Measurements from ENCODE around the gene SV2C. TPM values are rescaled to one million over a fixed set of nuclear protein-coding genes. Genes with fewer than 3 reads are reported as not detected.
"Not testable (repeated sequence)": the region's sequence is repeated elsewhere in the genome, so short reads cannot be mapped to it uniquely, and the experiment has no call there.

SV2C gene
- total and polyA plus RNA-seq, 8 donors, result 0.13 to 30.8 (median 1.4) TPM; not detected in 2

DNA sequence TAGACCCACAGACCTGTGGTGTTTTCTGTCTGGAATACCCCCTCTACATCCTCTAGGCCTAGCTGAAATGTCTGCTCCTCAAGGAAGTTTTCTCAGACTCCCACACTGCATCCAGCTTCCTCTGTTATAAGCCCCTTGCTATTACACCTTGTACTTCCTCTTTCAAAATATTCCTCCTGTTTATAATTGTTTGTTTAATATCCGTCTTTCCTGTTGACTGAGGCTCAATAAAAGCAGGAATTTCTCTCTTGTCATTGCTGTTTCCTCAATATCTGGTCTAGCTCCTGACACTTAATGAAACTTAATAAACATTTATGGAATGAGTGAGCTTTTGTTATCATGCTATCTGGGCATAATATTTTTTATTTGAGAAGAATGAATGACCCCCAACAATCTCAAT lies 285.8 kb downstream of the SV2C start:
- Histone ChIP-seq H3K36me3 (no peaks in the 10 kb centered on the region), H3K4me1 (peaks cover 7 to 10% (median 9%) of the 10 kb centered on the region in 4 donors), H3K9me3 (no peaks in the 10 kb centered on the region), H3K4me3 (no peak overlapping the region), H3K27ac (no peak overlapping the region), H3K27me3 (no peaks in the 10 kb centered on the region)
- intact Hi-C loops (cut with DNase I; ENCODE audit: low total_unique reads), result no loop called here
- WGBS, 5 donors, result 26 to 66% (median 56%) methylated on average over 1 of the region's 1 CpG
- no peak for DNase-seq
- TF ChIP-seq EP300 (IDR thresholded peaks at IDR 0.05), result no peak
- TF ChIP-seq CTCF (IDR thresholded peaks at IDR 0.05), result no peak
- TF ChIP-seq POLR2AphosphoS5 (IDR thresholded peaks at IDR 0.05), result no peak
- TF ChIP-seq POLR2A (IDR thresholded peaks at IDR 0.05), result no peak

- H3K4me1 ChIP-seq; H3K27ac ChIP-seq; intact Hi-C loops (cut with DNase I; ENCODE audit: low total_unique reads); H3K36me3 ChIP-seq; DNase-seq; H3K4me3 ChIP-seq; H3K27me3 ChIP-seq; H3K9me3 ChIP-seq: not testable (repeated sequence)
- WGBS, 5 donors, result 88 to 95% (median 92%) methylated on average over 7 to 8 of the region's 8 CpGs
Measured at GRCh38 chr5:76369668-76370067, 286.5 kb downstream of the SV2C start.

GRCh38 chr5:76371960-76372322 lies 288.8 kb downstream of the SV2C start:
- Histone ChIP-seq H3K4me3 (no peak overlapping the region), H3K36me3 (no peaks in the 10 kb centered on the region), H3K4me1 (peaks cover 7 to 8% (median 8%) of the 10 kb centered on the region in 4 donors), H3K27me3 (no peaks in the 10 kb centered on the region), H3K9me3 (no peaks in the 10 kb centered on the region), H3K27ac (no peak overlapping the region)
- TF ChIP-seq EP300 (IDR thresholded peaks at IDR 0.05), result no peak
- no peak for TF ChIP-seq POLR2A (IDR thresholded peaks at IDR 0.05)
- TF ChIP-seq POLR2AphosphoS5 (IDR thresholded peaks at IDR 0.05), result no peak
- TF ChIP-seq CTCF (IDR thresholded peaks at IDR 0.05), result no peak
- intact Hi-C loops (cut with DNase I; ENCODE audit: low total_unique reads), result no loop called here
- DNase-seq, result peak in 1 of 2 donors; percentile 18
- WGBS, 5 donors, result 17 to 41% (median 21%) methylated on average over 2 of the region's 2 CpGs

- H3K27me3 ChIP-seq, result no peaks in the 10 kb centered on the region
- H3K9me3 ChIP-seq, result no peaks in the 10 kb centered on the region
- no peak for TF ChIP-seq CTCF (IDR thresholded peaks at IDR 0.05)
- peak in 1 of 3 donors; percentile 13 for TF ChIP-seq POLR2AphosphoS5 (IDR thresholded peaks at IDR 0.05)
- 58 to 77% (median 66%) methylated on average over 11 of the region's 11 CpGs for WGBS, 5 donors
- intact Hi-C loops (cut with DNase I; ENCODE audit: low total_unique reads), result no loop called here
- no peak overlapping the region for H3K4me3 ChIP-seq
- peaks cover 7 to 8% (median 8%) of the 10 kb centered on the region in 4 donors for H3K4me1 ChIP-seq
- DNase-seq, result peak in 1 of 2 donors; percentile 48
- H3K27ac ChIP-seq, result no peak overlapping the region
- no peaks in the 10 kb centered on the region for H3K36me3 ChIP-seq
Measured at GRCh38 chr5:76372323-76373054, 289.3 kb downstream of the SV2C start.

GRCh38 chr5:76376148-76376865 lies 293.1 kb downstream of the SV2C start:
- Histone ChIP-seq H3K9me3 (no peaks in the 10 kb centered on the region), H3K27ac (no peak overlapping the region), H3K36me3 (no peaks in the 10 kb centered on the region), H3K27me3 (no peaks in the 10 kb centered on the region), H3K4me3 (no peak overlapping the region), H3K4me1 (peaks cover 7 to 8% (median 8%) of the 10 kb centered on the region in 4 donors)
- 86 to 90% (median 89%) methylated on average over 3 of the region's 3 CpGs for WGBS, 5 donors
- intact Hi-C loops (cut with DNase I; ENCODE audit: low total_unique reads), result no loop called here
- TF ChIP-seq POLR2AphosphoS5 (IDR thresholded peaks at IDR 0.05) (no peak), POLR2A (IDR thresholded peaks at IDR 0.05) (no peak), EP300 (IDR thresholded peaks at IDR 0.05) (no peak), CTCF (IDR thresholded peaks at IDR 0.05) (no peak)
- DNase-seq, result no peak
